PC-3 (cell line): ENCODE results near the gene CSH1.

Source experiments
- CTCF ChIP-seq: fragments of 300-600 bp; sonication (generic); conservative IDR thresholded peaks from 2 replicates; pipeline ENCODE4 v1.5.1; 2017; ENCODE audit warnings: antibody characterized with exemption, low read depth, mild to moderate bottlenecking, low read length
- EZH2 ChIP-seq: fragments of 300-600 bp; sonication (generic); IDR thresholded peaks from one replicate; pipeline ENCODE4 v1.6.1; 2017; ENCODE audit warnings: antibody characterized with exemption, mild to moderate bottlenecking, low read length; ENCODE audit not compliant: unreplicated experiment
- EZH2phosphoT487 ChIP-seq: fragments of 300-600 bp; sonication (generic); IDR thresholded peaks from 2 replicates; pipeline ENCODE4 v1.6.1; 2018; ENCODE audit warnings: mild to moderate bottlenecking, antibody characterized with exemption, low read length, borderline replicate concordance

GRCh38 chr17:63945784-63946439 lies 49.5 kb upstream of the CSH1 start:
- no peak for TF ChIP-seq CTCF
- no peak for TF ChIP-seq EZH2
- no peak for TF ChIP-seq EZH2phosphoT487
